ENCODE results near the gene SLC35F4.

- TF ChIP-seq CTCF (optimal IDR thresholded peaks at IDR 0.05 in 1 of 3, IDR thresholded peaks at IDR 0.05 in 1 of 3, conservative IDR thresholded peaks at IDR 0.05 in 1 of 3; ENCODE audit: extremely low read depth in 1 of 3, insufficient read depth in 2 of 3, low read length in 3 of 3) (no peak), EZH2 (IDR thresholded peaks at IDR 0.05; ENCODE audit: low read length) (no peak)
Observed at GRCh38 chr14:57607086-57607485, 258.8 kb downstream of the SLC35F4 start.
